Esophagus squamous epithelium (tissue), 5 donors: Measurements from ENCODE around the gene ARIH1. TPM values are rescaled to one million over a fixed set of nuclear protein-coding genes. Genes with fewer than 3 reads are reported as not detected.

Source experiments
- DNase-seq: peaks from one replicate; lab custom pipeline; 2025; lab: John Stamatoyannopoulos, UW
- H3K27ac ChIP-seq, 4 donors: fragments of 200-600 bp; sonication (generic); one replicate each; pipeline ENCODE4 v1.5.1; 2016 to 2019; ENCODE audit warnings: mild to moderate bottlenecking in 1 of 4
- H3K27me3 ChIP-seq, 4 donors: fragments of 200-600 bp; sonication (generic); 1 replicate in 3 of 4; 2 replicates in 1 of 4; pipeline versions ENCODE4 v1.5.1 to v1.6.0; 2017 to 2021; ENCODE audit warnings: antibody characterized with exemption in 1 of 4
- H3K36me3 ChIP-seq, 3 donors: fragments of 200-600 bp; sonication (generic); one replicate each; pipeline ENCODE4 v1.5.1; 2016 to 2019
- H3K4me1 ChIP-seq, 3 donors: fragments of 200-600 bp; sonication (generic); one replicate each; pipeline ENCODE4 v1.5.1; 2017 to 2019
- H3K4me3 ChIP-seq, 4 donors: fragments of 200-600 bp; sonication (generic); 1 replicate in 3 of 4; 2 replicates in 1 of 4; pipeline ENCODE4 v1.5.1; 2016 to 2019; ENCODE audit warnings: mild to moderate bottlenecking in 2 of 4, moderate library complexity in 1 of 4
- H3K9me3 ChIP-seq, 3 donors: fragments of 200-600 bp; sonication (generic); one replicate each; pipeline ENCODE4 v1.5.1; 2016 to 2019
- POLR2A ChIP-seq, 4 donors: fragments of 450-650 bp; IDR thresholded peaks; one replicate each; pipeline ENCODE4 v1.6.1; 2017; ENCODE audit warnings: antibody characterized with exemption in 4 of 4, mild to moderate bottlenecking in 4 of 4, moderate library complexity in 3 of 4
- WGBS, 2 donors: methylation state at CpG; one replicate each; pipeline ENCODE4 v1.1.5; 2018; 5-methylcytosine and 5-hydroxymethylcytosine counted together
- intact Hi-C: fragments of 100-400 bp; cut with DNase I; formaldehyde crosslinking; loops from one replicate; pipeline ENCODE4 v1.15.0; 2022
- total RNA-seq, 4 donors: library from RNA; depleted of rRNA; stranded (reverse); fragments of >200 nt; gene quantifications; one replicate each; pipeline ENCODE4 v1.1.0, GENCODE V29; 2016
- TF ChIP-seq, protein P1 (sequence below), 6 experiments: fragments of 450-650 bp in 4 of 6; fragments of 200-600 bp in 2 of 6; sonication (generic) in 2 of 6; IDR thresholded peaks; one replicate each; pipeline ENCODE4 v1.5.1; 2016 to 2019; ENCODE audit warnings: antibody characterized with exemption in 6 of 6, mild to moderate bottlenecking in 4 of 6, moderate library complexity in 4 of 6
- donor health status: DM: yes; HTN: yes; CAD: no.

Gene ARIH1
- total RNA-seq, 4 donors from 2014 or later: 26.2 to 40.1 (median 36.6) TPM

DNA sequence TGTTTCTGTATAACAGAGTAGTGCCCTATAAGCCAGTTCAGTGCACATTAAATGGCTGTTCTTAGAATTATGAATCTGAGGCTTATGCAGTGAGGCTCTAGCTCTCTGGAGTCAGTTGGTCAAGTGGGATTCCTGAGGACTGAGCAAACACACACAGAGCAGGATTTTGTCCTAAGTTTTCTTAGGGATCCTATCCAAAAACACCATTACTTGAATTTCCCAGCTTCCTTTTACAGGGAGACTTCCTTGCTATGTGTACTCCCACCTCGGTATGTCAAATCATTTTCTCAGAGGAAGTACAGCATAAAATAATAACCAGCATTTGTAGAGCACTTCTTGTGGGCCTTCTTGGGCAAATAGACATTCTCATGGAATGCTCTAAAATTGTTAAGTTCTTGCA is 117.2 kb downstream of the ARIH1 start:
- no peaks in the 10 kb centered on the region for H3K4me1 ChIP-seq
- no peak overlapping the region for H3K27ac ChIP-seq
- DNase-seq: no peak
- TF ChIP-seq POLR2A (IDR thresholded peaks at IDR 0.05): no peak
- TF ChIP-seq, protein P1, sequence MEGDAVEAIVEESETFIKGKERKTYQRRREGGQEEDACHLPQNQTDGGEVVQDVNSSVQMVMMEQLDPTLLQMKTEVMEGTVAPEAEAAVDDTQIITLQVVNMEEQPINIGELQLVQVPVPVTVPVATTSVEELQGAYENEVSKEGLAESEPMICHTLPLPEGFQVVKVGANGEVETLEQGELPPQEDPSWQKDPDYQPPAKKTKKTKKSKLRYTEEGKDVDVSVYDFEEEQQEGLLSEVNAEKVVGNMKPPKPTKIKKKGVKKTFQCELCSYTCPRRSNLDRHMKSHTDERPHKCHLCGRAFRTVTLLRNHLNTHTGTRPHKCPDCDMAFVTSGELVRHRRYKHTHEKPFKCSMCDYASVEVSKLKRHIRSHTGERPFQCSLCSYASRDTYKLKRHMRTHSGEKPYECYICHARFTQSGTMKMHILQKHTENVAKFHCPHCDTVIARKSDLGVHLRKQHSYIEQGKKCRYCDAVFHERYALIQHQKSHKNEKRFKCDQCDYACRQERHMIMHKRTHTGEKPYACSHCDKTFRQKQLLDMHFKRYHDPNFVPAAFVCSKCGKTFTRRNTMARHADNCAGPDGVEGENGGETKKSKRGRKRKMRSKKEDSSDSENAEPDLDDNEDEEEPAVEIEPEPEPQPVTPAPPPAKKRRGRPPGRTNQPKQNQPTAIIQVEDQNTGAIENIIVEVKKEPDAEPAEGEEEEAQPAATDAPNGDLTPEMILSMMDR (IDR thresholded peaks at IDR 0.05): no peak
- WGBS, 2 donors: 47 to 64% methylated on average over 1 of the region's 1 CpG
- H3K4me3 ChIP-seq: no peak overlapping the region
- intact Hi-C loops: loop anchor here (10.0 kb wide), 1 partner anchor 277 kb away; no protein-coding TSS in a partner anchor
- H3K27me3 ChIP-seq: no peaks in the 10 kb centered on the region
- peaks cover 0 to 10% (median 0%) of the 10 kb centered on the region in 3 donors for H3K36me3 ChIP-seq
- H3K9me3 ChIP-seq: no peaks in the 10 kb centered on the region

- intact Hi-C loops: loop anchor here (10.0 kb wide), 1 partner anchor 277 kb away; no protein-coding TSS in a partner anchor
- TF ChIP-seq POLR2A (IDR thresholded peaks at IDR 0.05): no peak
- TF ChIP-seq, protein P1 (IDR thresholded peaks at IDR 0.05): no peak
- WGBS, 2 donors: 78 to 86% methylated on average over 2 of the region's 2 CpGs
Observed at GRCh38 chr15:72592097-72592496, 118.0 kb downstream of the ARIH1 start.

DNA sequence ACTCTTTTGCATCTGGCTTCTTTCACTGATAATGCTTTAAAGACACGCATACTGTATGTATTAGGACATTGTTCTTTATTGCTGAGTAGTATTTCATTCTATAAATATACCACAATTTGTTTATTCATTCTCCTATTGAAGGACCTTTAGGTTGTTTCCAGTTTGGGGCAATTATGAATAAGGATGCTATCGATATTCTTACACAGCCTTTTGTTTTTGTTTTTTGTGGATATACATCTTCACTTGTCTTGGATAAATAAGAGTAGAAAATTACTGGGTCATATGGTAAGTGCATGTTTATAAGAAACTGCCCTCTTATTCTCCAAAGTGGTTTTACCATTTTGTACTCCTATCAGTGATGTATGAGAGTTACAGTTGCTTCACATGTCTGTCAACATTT is 118.5 kb downstream of the ARIH1 start:
- Histone ChIP-seq H3K4me1 (no peaks in the 10 kb centered on the region), H3K27me3 (no peaks in the 10 kb centered on the region), H3K36me3 (no peaks in the 10 kb centered on the region), H3K4me3 (no peak overlapping the region), H3K9me3 (no peaks in the 10 kb centered on the region), H3K27ac (no peak overlapping the region)
- 90 to 91% methylated on average over 2 of the region's 2 CpGs for WGBS, 2 donors
- intact Hi-C loops: loop anchor here (10.0 kb wide), 1 partner anchor 278 kb away; no protein-coding TSS in a partner anchor
- no peak for TF ChIP-seq POLR2A (IDR thresholded peaks at IDR 0.05)
- TF ChIP-seq, protein P1 (IDR thresholded peaks at IDR 0.05): no peak
- DNase-seq: no peak

More at GRCh38 chr15:72592097-72592496, 118.0 kb downstream of the ARIH1 start:
- no peaks in the 10 kb centered on the region for H3K27me3 ChIP-seq
- DNase-seq: no peak
- H3K4me1 ChIP-seq: no peaks in the 10 kb centered on the region
- H3K4me3 ChIP-seq: no peak overlapping the region
- no peaks in the 10 kb centered on the region for H3K9me3 ChIP-seq
- H3K27ac ChIP-seq: no peak overlapping the region
- peaks cover 0 to 3% (median 0%) of the 10 kb centered on the region in 3 donors for H3K36me3 ChIP-seq

DNA sequence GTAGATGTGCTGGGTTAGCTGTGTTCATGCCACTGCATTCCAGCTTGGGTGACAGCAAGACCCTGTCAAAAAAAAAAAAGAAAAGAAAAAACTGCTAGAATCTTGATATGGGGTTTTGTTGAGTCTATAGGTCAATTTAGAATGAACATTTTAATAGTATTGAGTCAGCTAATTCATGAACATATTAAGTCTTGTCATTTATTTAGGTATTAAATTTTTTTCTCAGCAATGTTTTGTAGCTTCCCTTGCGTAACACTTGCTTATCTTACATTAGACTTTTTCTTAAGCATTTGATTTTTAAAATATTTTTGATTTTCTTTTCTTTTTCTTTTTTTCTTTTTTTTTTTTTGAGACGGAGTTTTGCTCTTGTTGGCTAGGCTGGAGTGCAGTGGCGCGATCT is 119.7 kb downstream of the ARIH1 start:
- H3K27ac ChIP-seq: no peak overlapping the region
- WGBS, 2 donors: 93 to 97% methylated on average over 4 of the region's 4 CpGs
- intact Hi-C loops: loop anchor here (10.0 kb wide), 1 partner anchor 279 kb away; no protein-coding TSS in a partner anchor
- H3K9me3 ChIP-seq: no peaks in the 10 kb centered on the region
- H3K27me3 ChIP-seq: no peaks in the 10 kb centered on the region
- no peaks in the 10 kb centered on the region for H3K4me1 ChIP-seq
- DNase-seq: no peak
- H3K36me3 ChIP-seq: no peaks in the 10 kb centered on the region
- no peak for TF ChIP-seq POLR2A (IDR thresholded peaks at IDR 0.05)
- TF ChIP-seq, protein P1 (IDR thresholded peaks at IDR 0.05): no peak
- H3K4me3 ChIP-seq: no peak overlapping the region

DNA sequence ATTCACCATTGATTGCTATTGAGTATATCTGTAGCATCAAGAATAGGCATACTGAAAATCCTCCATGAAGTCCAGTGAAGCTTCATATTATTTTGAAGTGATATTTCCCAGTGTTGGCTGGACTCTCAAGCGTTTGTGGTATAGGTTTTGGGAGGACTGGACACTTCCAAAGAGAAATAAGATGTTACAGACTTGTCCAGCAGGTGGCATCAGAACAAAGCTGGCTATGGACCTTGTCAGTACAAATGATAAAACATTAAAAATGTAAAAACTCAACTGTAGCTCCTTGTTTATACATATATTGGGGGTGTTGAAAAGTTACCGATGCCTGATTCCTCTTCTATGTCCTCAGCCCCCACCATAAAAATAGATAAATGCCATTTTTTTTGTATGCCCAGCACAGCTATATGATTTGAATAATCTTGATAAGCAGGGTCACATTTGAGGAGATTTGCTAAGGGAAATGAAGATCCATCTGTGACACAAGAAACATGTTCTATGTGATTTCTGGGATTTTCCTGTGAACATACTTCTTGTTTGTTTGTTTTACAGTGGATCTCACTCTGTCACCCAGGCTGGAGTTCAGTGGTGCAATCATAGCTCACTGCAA is 125.8 kb downstream of the ARIH1 start:
- H3K4me3 ChIP-seq: no peak overlapping the region
- H3K4me1 ChIP-seq: no peaks in the 10 kb centered on the region
- no peak for TF ChIP-seq POLR2A (IDR thresholded peaks at IDR 0.05)
- TF ChIP-seq, protein P1 (IDR thresholded peaks at IDR 0.05): peak in 5 of 6 experiments; percentile 42 to 59 (median 54)
- H3K36me3 ChIP-seq: no peaks in the 10 kb centered on the region
- no peaks in the 10 kb centered on the region for H3K9me3 ChIP-seq
- DNase-seq: no peak
- no peak overlapping the region for H3K27ac ChIP-seq
- H3K27me3 ChIP-seq: no peaks in the 10 kb centered on the region
- 4 to 10% methylated on average over 2 of the region's 2 CpGs for WGBS, 2 donors
- intact Hi-C loops: loop anchor here (10.0 kb wide), 1 partner anchor 285 kb away; no protein-coding TSS in a partner anchor
